GM12874 (cell line): ENCODE data around the gene ARL15.

Experiments
- TF ChIP-seq, protein P1 (sequence below): IDR thresholded peaks from 2 replicates; pipeline ENCODE4 v1.5.1; 2011; ENCODE audit warnings: low read depth, mild to moderate bottlenecking, control low read depth, low read length, moderate library complexity; ENCODE audit not compliant: insufficient read depth

ARL15 gene

GRCh38 chr5:53936481-53937352 lies 373.7 kb downstream of the ARL15 start:
- TF ChIP-seq, protein P1, sequence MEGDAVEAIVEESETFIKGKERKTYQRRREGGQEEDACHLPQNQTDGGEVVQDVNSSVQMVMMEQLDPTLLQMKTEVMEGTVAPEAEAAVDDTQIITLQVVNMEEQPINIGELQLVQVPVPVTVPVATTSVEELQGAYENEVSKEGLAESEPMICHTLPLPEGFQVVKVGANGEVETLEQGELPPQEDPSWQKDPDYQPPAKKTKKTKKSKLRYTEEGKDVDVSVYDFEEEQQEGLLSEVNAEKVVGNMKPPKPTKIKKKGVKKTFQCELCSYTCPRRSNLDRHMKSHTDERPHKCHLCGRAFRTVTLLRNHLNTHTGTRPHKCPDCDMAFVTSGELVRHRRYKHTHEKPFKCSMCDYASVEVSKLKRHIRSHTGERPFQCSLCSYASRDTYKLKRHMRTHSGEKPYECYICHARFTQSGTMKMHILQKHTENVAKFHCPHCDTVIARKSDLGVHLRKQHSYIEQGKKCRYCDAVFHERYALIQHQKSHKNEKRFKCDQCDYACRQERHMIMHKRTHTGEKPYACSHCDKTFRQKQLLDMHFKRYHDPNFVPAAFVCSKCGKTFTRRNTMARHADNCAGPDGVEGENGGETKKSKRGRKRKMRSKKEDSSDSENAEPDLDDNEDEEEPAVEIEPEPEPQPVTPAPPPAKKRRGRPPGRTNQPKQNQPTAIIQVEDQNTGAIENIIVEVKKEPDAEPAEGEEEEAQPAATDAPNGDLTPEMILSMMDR: no peak

DNA sequence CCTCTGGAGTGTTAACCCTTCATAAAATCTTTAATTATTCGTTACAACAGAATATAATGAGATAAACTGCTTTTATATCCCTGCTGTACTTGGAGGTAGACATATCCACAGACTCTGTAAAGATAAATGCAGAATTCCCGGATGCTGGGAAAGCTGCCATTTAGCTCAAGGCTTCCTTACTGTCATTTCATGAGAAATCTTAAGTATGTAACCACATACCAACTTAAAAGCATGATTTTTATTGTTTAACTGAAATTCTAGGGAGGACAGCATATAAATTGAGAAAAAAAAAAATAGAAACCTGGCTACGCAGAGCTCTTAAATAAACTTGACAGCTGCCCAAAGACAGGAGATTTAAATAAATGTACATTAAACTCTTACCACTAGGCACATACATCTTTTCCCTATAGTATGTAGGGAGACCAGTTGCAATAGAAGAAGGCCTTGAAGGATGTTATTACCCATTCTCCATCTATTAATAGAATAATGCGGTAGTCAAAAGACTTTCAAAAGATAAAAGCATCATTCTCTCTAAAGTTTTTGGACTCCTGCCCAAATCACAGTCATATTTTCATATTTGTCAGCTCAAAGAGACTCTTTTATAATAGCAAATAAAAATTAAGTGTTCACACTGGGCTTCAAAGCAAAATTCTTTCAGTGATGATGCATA lies 376.1 kb downstream of the ARL15 start:
- TF ChIP-seq, protein P1: no peak

DNA sequence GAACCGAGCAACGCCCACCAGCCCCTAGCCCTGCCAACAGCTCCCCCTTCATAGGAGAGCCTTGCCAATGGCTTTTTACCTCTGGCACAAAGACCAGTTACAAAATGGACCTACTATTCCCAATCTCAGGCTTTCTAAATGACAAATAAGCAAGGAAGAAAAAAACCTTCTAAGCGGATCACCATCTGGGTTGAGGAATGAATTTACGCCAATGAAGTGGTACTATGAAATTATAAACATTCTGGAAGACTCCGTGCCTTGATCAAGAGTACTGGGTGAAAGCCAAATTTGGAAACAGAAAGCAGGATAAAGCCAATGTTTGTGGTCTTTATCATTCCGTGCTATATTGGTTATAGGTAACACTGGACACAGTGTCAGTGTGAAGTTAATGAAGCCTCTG lies 378.0 kb downstream of the ARL15 start:
- TF ChIP-seq, protein P1: no peak

DNA sequence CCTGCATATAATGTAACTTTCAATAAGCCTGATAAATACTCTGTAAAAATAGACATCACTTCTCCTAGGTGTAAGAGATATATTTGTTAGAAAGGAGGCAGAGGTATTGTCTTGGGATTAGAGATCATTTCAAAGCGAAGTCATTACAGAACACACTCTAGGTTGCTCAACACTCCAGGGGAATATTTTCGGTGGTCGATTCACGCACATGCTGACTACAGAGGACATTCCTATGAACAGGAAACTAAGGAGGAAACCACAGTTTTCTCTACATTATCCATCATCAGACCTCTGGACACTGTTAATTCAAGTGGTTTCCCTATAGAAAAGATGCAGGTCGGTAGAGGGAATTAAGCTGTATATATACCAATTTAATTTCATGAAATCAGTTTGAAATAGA lies 379.9 kb downstream of the ARL15 start:
- TF ChIP-seq, protein P1: no peak

- TF ChIP-seq, protein P1: no peak
Measured at GRCh38 chr5:53929570-53929969, 380.8 kb downstream of the ARL15 start.

GRCh38 chr5:53929152-53929551 lies 381.2 kb downstream of the ARL15 start:
- TF ChIP-seq, protein P1: no peak

DNA sequence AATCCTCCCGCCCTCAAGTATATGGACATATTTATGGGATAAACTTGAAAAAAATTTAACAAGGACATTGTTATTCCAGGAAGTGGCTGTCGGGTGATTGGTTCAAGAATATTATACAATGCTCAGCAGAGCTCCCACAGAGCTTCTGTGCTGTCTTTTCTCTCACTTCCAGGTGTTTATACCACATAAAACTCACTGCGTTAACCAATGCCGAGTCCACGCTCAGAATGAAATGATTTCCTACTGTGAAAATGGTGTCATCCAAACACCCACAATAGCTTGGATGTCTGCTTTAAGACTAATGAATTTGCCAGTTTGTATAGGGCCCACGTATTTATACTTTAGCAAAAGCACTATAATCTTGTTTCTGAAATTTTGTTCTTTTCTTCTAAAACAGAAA lies 381.7 kb downstream of the ARL15 start:
- TF ChIP-seq, protein P1: no peak
